Ovary (tissue), 9 donors: Measurements from ENCODE around the gene ADAM12. TPM values are rescaled to one million over a fixed set of nuclear protein-coding genes. Genes with fewer than 3 reads are reported as not detected.

Source experiments
- DNase-seq, 5 donors: peaks; one replicate each; pipeline ENCODE4 v3.0.0-alpha.2; 2019 to 2020
- H3K27ac ChIP-seq, 2 donors: fragments of 200-600 bp; one replicate each; pipeline versions ENCODE4 v1.5.1 to v1.8.0; 2019 to 2022
- H3K27me3 ChIP-seq: fragments of 200-600 bp; one replicate; pipeline ENCODE4 v1.8.0; 2022
- H3K36me3 ChIP-seq: fragments of 200-600 bp; sonication (generic); one replicate; pipeline ENCODE4 v1.5.1; 2019
- H3K4me1 ChIP-seq: one replicate; pipeline ENCODE4 v1.8.1; 2013; ENCODE audit warnings: mild to moderate bottlenecking, moderate library complexity; ENCODE audit not compliant: insufficient read depth
- H3K4me3 ChIP-seq: fragments of 200-600 bp; sonication (generic); one replicate; pipeline ENCODE4 v1.5.1; 2017
- H3K9me3 ChIP-seq, 2 donors: fragments of 200-600 bp in 1 of 2; sonication (generic) in 1 of 2; one replicate each; pipeline versions ENCODE4 v1.5.1 to v1.8.1; 2013 to 2019; ENCODE audit warnings: mild to moderate bottlenecking in 1 of 2, moderate library complexity in 1 of 2
- CTCF ChIP-seq, 3 donors: fragments of 450-650 bp in 2 of 3; fragments of 200-600 bp in 1 of 3; IDR thresholded peaks; one replicate each; pipeline versions ENCODE4 v1.5.1 to v1.8.0; 2016 to 2022; ENCODE audit warnings: antibody characterized with exemption in 3 of 3, mild to moderate bottlenecking in 1 of 3
- EP300 ChIP-seq: sonication (generic); formaldehyde crosslinking; IDR thresholded peaks from one replicate; pipeline ENCODE4 v1.6.1; 2017; ENCODE audit warnings: antibody characterized with exemption
- POLR2A ChIP-seq: fragments of 450-650 bp; IDR thresholded peaks from one replicate; pipeline ENCODE4 v1.6.1; 2017; ENCODE audit warnings: antibody characterized with exemption, mild to moderate bottlenecking, moderate library complexity
- WGBS, 3 donors: extraction: QIAGEN DNeasy Blood & Tissue Kit in 1 of 3; methylation state at CpG; one replicate each; pipeline versions ENCODE4 v1.1.5 to v1.1.7; 2013 to 2017; 5-methylcytosine and 5-hydroxymethylcytosine counted together
- intact Hi-C, 4 donors: fragments of 100-400 bp; cut with DNase I; formaldehyde crosslinking; loops; one replicate each; pipeline versions ENCODE4 v1.11.0 to v1.15.1; 2022 to 2023
- polyA plus RNA-seq, 2 donors: library from polyadenylated mRNA; stranded (reverse); fragments of 200-250 nt in 1 of 2; fragments of 350-450 nt in 1 of 2; fragmentation: Illumina TruSeq in 1 of 2; extraction: RNeasy Lipid Tissue Mini Kit (QIAGEN cat#74804) in 1 of 2; gene quantifications; one replicate each; pipeline ENCODE4 v1.2.3, GENCODE V29; 2013 to 2014
- total RNA-seq, 7 donors: library from RNA; depleted of rRNA in 2 of 7; stranded (reverse); fragments of >200 nt in 2 of 7; fragmentation: NEBNext Ultra II Directional in 3 of 7; extraction: Animal tissue kit (Norgen Biotek cat#: 25700) in 3 of 7; gene quantifications; one replicate each; pipeline versions ENCODE4 v1.1.0 to v1.2.4, GENCODE V29; 2016 to 2023
- donor health status: DM: no; HTN: no; CAD: no; lungs with moderate emphysema.
- donor health status: DM: no; HTN: no; CAD: no.
- donor health status: Bipolar disorder and iron deficiency.
- donor health status: DM: yes; HTN: yes; CAD: no.
- donor health status: DM: no; HTN: no; CAD: no.
- donor health status: DM: yes; HTN: yes; CAD: no.

Gene ADAM12
- total and polyA plus RNA-seq, 9 donors: 1.8 to 27.2 (median 10.3) TPM

DNA sequence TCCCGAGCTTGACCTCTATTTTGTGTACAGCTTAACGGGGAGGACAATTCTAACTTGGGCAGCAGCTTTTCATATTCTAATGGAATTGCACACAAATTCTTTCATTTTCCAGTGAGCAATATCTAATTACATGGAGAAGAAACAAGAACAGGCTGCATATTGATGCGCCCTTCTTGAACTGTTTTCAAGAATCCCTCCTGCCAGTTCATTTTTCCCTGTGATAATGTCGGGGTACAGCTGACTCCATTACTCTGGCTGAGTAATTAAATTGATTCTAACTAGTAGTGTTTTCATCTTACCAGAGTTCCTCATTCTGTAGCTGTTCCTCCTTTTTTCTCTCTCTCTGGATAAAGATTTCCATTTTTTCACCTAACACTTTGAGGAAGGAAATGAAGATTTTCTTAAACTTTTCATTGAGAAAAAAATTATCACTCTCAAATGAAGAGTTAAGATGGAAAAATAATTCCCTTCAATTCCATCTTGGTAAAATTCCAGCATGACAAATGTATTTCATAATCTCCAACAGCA lies 301.1 kb downstream of the ADAM12 start:
- intact Hi-C loops: no loop called here
- no peak for TF ChIP-seq POLR2A
- no peak for TF ChIP-seq EP300
- no peak for TF ChIP-seq CTCF (IDR thresholded peaks at IDR 0.05)
- H3K27ac ChIP-seq: peak overlapping the region in 1 of 2 donors; percentile 26
- 34 to 45% (median 38%) methylated on average over 4 of the region's 4 CpGs for WGBS, 3 donors
- peaks cover 5% of the 10 kb centered on the region for H3K4me1 ChIP-seq
- no peaks in the 10 kb centered on the region for H3K9me3 ChIP-seq
- no peaks in the 10 kb centered on the region for H3K36me3 ChIP-seq
- H3K27me3 ChIP-seq: no peaks in the 10 kb centered on the region
- no peak overlapping the region for H3K4me3 ChIP-seq
- DNase-seq: no peak

DNA sequence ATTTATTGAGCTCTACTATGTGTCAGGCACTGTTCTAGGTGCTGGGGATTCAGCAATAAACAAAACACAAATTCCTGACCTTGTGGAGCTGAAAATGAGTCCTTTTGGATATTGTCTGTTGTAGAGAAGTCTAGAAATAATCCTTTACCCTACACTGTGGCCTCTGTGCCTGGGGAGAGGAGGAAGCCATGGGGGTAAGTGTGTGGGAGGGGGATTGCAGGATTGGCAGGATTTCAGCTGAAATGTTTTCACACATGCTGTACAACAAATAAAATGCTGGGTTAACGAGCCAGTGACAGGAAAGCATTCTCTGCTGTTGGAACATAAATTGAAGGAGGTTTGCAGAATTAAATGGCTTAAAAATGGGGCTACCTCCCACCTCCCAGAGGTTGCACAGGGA lies 302.5 kb downstream of the ADAM12 start:
- no peaks in the 10 kb centered on the region for H3K27me3 ChIP-seq
- peaks cover 10% of the 10 kb centered on the region for H3K4me1 ChIP-seq
- 38 to 47% (median 47%) methylated on average over 1 of the region's 1 CpG for WGBS, 3 donors
- H3K4me3 ChIP-seq: no peak overlapping the region
- no peak overlapping the region for H3K27ac ChIP-seq
- intact Hi-C loops: no loop called here
- no peaks in the 10 kb centered on the region for H3K36me3 ChIP-seq
- TF ChIP-seq POLR2A: no peak
- TF ChIP-seq EP300: no peak
- no peak for TF ChIP-seq CTCF (IDR thresholded peaks at IDR 0.05)
- no peaks in the 10 kb centered on the region for H3K9me3 ChIP-seq
- DNase-seq: no peak

- Histone ChIP-seq H3K9me3 (no peaks in the 10 kb centered on the region), H3K27ac (no peak overlapping the region)
- 88 to 94% (median 91%) methylated on average over 4 of the region's 4 CpGs for WGBS, 3 donors
Measured at GRCh38 chr10:126084369-126084768, 303.9 kb downstream of the ADAM12 start.

DNA sequence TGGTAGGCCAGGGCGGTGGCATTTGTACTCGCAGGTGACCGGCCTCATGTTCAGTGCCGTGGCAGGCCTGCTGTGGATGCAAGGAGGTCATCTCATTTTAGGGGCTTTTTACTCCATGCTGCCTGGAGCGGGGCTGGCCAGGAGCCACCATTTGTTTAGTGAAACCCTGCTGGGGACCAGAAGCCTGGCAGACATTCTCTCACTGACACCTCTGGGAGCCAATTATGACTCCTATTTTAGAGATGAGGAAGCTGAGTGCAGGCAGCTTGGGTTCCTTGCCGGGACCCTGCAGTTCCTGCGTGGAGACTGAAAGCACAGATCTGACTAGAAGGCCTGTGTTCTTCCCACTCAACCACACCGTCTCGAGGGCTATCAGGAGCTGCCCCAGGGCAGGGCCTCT lies 305.3 kb downstream of the ADAM12 start:
- WGBS, 3 donors: 94 to 98% (median 96%) methylated on average over 9 of the region's 9 CpGs
- no peak overlapping the region for H3K27ac ChIP-seq
- no peaks in the 10 kb centered on the region for H3K36me3 ChIP-seq
- H3K4me1 ChIP-seq: peaks cover 12% of the 10 kb centered on the region
- TF ChIP-seq EP300: no peak
- TF ChIP-seq POLR2A: no peak
- no peak for TF ChIP-seq CTCF (IDR thresholded peaks at IDR 0.05)
- H3K27me3 ChIP-seq: no peaks in the 10 kb centered on the region
- H3K4me3 ChIP-seq: no peak overlapping the region
- H3K9me3 ChIP-seq: no peaks in the 10 kb centered on the region
- no peak for DNase-seq
- intact Hi-C loops: loop anchor here in 1 of 4 donors (5.0 kb wide), 1 partner anchor 1254 kb away; no protein-coding TSS in a partner anchor

More at GRCh38 chr10:126084369-126084768, 303.9 kb downstream of the ADAM12 start:
- no peak for DNase-seq
- H3K27me3 ChIP-seq: no peaks in the 10 kb centered on the region
- H3K4me3 ChIP-seq: no peak overlapping the region
- intact Hi-C loops: loop anchor here in 1 of 4 donors (5.0 kb wide), 1 partner anchor 1253 kb away; no protein-coding TSS in a partner anchor
- TF ChIP-seq CTCF (IDR thresholded peaks at IDR 0.05) (no peak), POLR2A (no peak), EP300 (no peak)
- H3K36me3 ChIP-seq: no peaks in the 10 kb centered on the region
- peaks cover 14% of the 10 kb centered on the region for H3K4me1 ChIP-seq
